GM12872 (cell line): ENCODE measurements around the gene SETDB2.

ENCODE experiments used
- CTCF ChIP-seq: IDR thresholded peaks from 3 replicates; pipeline ENCODE4 v1.5.1; 2011; ENCODE audit warnings: low read depth, mild to moderate bottlenecking, low read length, moderate library complexity; ENCODE audit not compliant: insufficient read depth

The SETDB2 gene

GRCh38 chr13:49417161-49417560, 26.9 kb upstream of the SETDB2 start:
- no peak for TF ChIP-seq CTCF

- TF ChIP-seq CTCF, result no peak
Measured at GRCh38 chr13:49418206-49418605, 25.9 kb upstream of the SETDB2 start.

- TF ChIP-seq CTCF, result no peak
Measured at GRCh38 chr13:49419276-49419675, 24.8 kb upstream of the SETDB2 start.

- TF ChIP-seq CTCF, result peak; percentile 69
Measured at GRCh38 chr13:49421391-49421790, 22.7 kb upstream of the SETDB2 start.

- TF ChIP-seq CTCF, result no peak
Measured at GRCh38 chr13:49424011-49424560, 20.0 kb upstream of the SETDB2 start.

GRCh38 chr13:49428041-49428763, 15.9 kb upstream of the SETDB2 start:
- TF ChIP-seq CTCF, result no peak

- TF ChIP-seq CTCF, result no peak
Measured at GRCh38 chr13:49429121-49429520, 15.0 kb upstream of the SETDB2 start.

GRCh38 chr13:49435992-49436391, 8.1 kb upstream of the SETDB2 start:
- TF ChIP-seq CTCF, result no peak
